GM12878 (cell line): ENCODE data around the gene MGP. TPM values are rescaled to one million over a fixed set of nuclear protein-coding genes. Genes with fewer than 3 reads are reported as not detected.

ENCODE experiments used
- BHLHE40 ChIP-seq, 2 experiments: fragments of 450-650 bp in 1 of 2; IDR thresholded peaks; 2 replicates each; pipeline ENCODE4 v1.6.1; 2011 to 2017; ENCODE audit warnings: low read depth in 2 of 2, borderline replicate concordance in 1 of 2, improper control_type of control experiment in 1 of 2, low read length in 1 of 2, mild to moderate bottlenecking in 1 of 2
- BRCA1 ChIP-seq: IDR thresholded peaks from 2 replicates; pipeline ENCODE4 v1.6.1; 2011; ENCODE audit warnings: low read depth, low read length, improper control_type of control experiment
- CHD2 ChIP-seq: IDR thresholded peaks from 2 replicates; pipeline ENCODE4 v1.6.1; 2011; ENCODE audit warnings: low read depth, low read length, improper control_type of control experiment, borderline replicate concordance
- EP300 ChIP-seq, 2 experiments: fragments of 150-350 bp in 1 of 2; IDR thresholded peaks; 2 replicates each; pipeline ENCODE4 v1.6.1; 2011 to 2012; ENCODE audit warnings: low read depth in 2 of 2, low read length in 2 of 2, borderline replicate concordance in 1 of 2, improper control_type of control experiment in 1 of 2, inconsistent platforms in 1 of 2; ENCODE audit not compliant: control insufficient read depth in 1 of 2
- EZH2 ChIP-seq: IDR thresholded peaks from 2 replicates; pipeline ENCODE4 v1.6.1; 2012; ENCODE audit warnings: low read depth, mild to moderate bottlenecking, control low read depth, inconsistent platforms, low read length, borderline replicate concordance; ENCODE audit not compliant: control insufficient read depth
- IKZF2 ChIP-seq, 2 experiments: fragments of 450-650 bp; IDR thresholded peaks; 2 replicates each; pipeline ENCODE4 v1.6.1; 2017; ENCODE audit warnings: mild to moderate bottlenecking in 2 of 2, moderate library complexity in 2 of 2
- MEF2A ChIP-seq: IDR thresholded peaks from 2 replicates; pipeline ENCODE4 v1.6.1; 2011; ENCODE audit warnings: low read depth, mild to moderate bottlenecking, low read length, moderate library complexity; ENCODE audit not compliant: insufficient read depth
- MLLT1 ChIP-seq: fragments of 450-650 bp; IDR thresholded peaks from 2 replicates; pipeline ENCODE4 v1.6.1; 2016; ENCODE audit warnings: mild to moderate bottlenecking
- NFYA ChIP-seq: IDR thresholded peaks from 2 replicates; pipeline ENCODE4 v1.6.1; 2011; ENCODE audit warnings: low read depth, mild to moderate bottlenecking, low read length, improper control_type of control experiment, borderline replicate concordance
- RAD21 ChIP-seq: IDR thresholded peaks from 2 replicates; pipeline ENCODE4 v1.6.1; 2011; ENCODE audit warnings: mild to moderate bottlenecking, low read depth, low read length, moderate library complexity; ENCODE audit not compliant: insufficient read depth
- RCOR1 ChIP-seq: conservative IDR thresholded peaks from 2 replicates; pipeline ENCODE4 v1.6.1; 2012; ENCODE audit warnings: low read depth, low read length, improper control_type of control experiment
- SIX5 ChIP-seq: IDR thresholded peaks from 2 replicates; pipeline ENCODE4 v1.6.1; 2011; ENCODE audit warnings: mild to moderate bottlenecking, low read depth, low read length, moderate library complexity; ENCODE audit not compliant: severe bottlenecking
- SMC3 ChIP-seq: IDR thresholded peaks from 2 replicates; pipeline ENCODE4 v1.6.1; 2011; ENCODE audit warnings: low read length, improper control_type of control experiment, borderline replicate concordance
- YY1 ChIP-seq: IDR thresholded peaks from 2 replicates; pipeline ENCODE4 v1.6.1; 2011; ENCODE audit warnings: low read depth, mild to moderate bottlenecking, low read length
- ZNF687 ChIP-seq: fragments of 450-650 bp; IDR thresholded peaks from 2 replicates; pipeline ENCODE4 v1.6.1; 2017; ENCODE audit warnings: mild to moderate bottlenecking, moderate library complexity
- polyA plus RNA-seq, 11 experiments: library from polyadenylated mRNA; depleted of rRNA in 4 of 11; unstranded in 6 of 11; stranded (reverse) in 5 of 11; fragments of >200 nt; fragmentation: Nextera tagmentation in 4 of 11; fragmentation: Illumina TruSeq in 1 of 11; extraction: Ambion mirVana in 4 of 11; extraction: Trizol in 1 of 11; gene quantifications; 1 replicate in 1 of 11; 2 replicates in 10 of 11; pipeline versions ENCODE4 v1.2.1 to v1.2.3, GENCODE V29; 2011 to 2016; ENCODE audit warnings: inconsistent platforms in 2 of 11, missing spikeins in 2 of 11, low read depth in 1 of 11
- total RNA-seq, 4 experiments: library from RNA; depleted of rRNA in 3 of 4; stranded (reverse); fragments of >200 nt in 3 of 4; fragmentation: Illumina TruSeq in 1 of 4; extraction: Trizol in 1 of 4; gene quantifications; 2 replicates each; pipeline versions ENCODE4 v1.2.1 to v1.2.3, GENCODE V29; 2013 to 2021
- TF ChIP-seq, protein P1 (sequence below): IDR thresholded peaks from 2 replicates; pipeline ENCODE4 v1.6.1; 2012; ENCODE audit warnings: mild to moderate bottlenecking, low read depth, low read length
- TF ChIP-seq, protein P2 (sequence below): fragments of 150-350 bp; IDR thresholded peaks from 2 replicates; pipeline ENCODE4 v1.6.1; 2016; ENCODE audit warnings: low read depth, low read length

Gene MGP
- total and polyA plus RNA-seq, 10 of the 15 experiments (the other 5 are each of a cell fraction or from before 2014, with no cell fraction given): 0.21 to 1.2 TPM; not detected in 8

GRCh38 chr12:14845350-14845750 lies 40.3 kb downstream of the MGP start (continued):
- no peak for TF ChIP-seq ZNF687
- no peak for TF ChIP-seq EZH2
- peak; percentile 63; the same call in 1 of the 2 replicates for TF ChIP-seq MLLT1
- no peak for TF ChIP-seq EP300 (IDR thresholded peaks at IDR 0.05; ENCODE audit: borderline replicate concordance in 1 of 2, control insufficient read depth in 1 of 2, low read depth in 2 of 2, low read length in 2 of 2)
- no peak for TF ChIP-seq BHLHE40 (IDR thresholded peaks at IDR 0.05; ENCODE audit: borderline replicate concordance in 1 of 2, low read depth in 2 of 2, low read length in 1 of 2)
- peak; percentile 91 for TF ChIP-seq SMC3
- TF ChIP-seq, protein P1, sequence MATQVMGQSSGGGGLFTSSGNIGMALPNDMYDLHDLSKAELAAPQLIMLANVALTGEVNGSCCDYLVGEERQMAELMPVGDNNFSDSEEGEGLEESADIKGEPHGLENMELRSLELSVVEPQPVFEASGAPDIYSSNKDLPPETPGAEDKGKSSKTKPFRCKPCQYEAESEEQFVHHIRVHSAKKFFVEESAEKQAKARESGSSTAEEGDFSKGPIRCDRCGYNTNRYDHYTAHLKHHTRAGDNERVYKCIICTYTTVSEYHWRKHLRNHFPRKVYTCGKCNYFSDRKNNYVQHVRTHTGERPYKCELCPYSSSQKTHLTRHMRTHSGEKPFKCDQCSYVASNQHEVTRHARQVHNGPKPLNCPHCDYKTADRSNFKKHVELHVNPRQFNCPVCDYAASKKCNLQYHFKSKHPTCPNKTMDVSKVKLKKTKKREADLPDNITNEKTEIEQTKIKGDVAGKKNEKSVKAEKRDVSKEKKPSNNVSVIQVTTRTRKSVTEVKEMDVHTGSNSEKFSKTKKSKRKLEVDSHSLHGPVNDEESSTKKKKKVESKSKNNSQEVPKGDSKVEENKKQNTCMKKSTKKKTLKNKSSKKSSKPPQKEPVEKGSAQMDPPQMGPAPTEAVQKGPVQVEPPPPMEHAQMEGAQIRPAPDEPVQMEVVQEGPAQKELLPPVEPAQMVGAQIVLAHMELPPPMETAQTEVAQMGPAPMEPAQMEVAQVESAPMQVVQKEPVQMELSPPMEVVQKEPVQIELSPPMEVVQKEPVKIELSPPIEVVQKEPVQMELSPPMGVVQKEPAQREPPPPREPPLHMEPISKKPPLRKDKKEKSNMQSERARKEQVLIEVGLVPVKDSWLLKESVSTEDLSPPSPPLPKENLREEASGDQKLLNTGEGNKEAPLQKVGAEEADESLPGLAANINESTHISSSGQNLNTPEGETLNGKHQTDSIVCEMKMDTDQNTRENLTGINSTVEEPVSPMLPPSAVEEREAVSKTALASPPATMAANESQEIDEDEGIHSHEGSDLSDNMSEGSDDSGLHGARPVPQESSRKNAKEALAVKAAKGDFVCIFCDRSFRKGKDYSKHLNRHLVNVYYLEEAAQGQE: no peak
- TF ChIP-seq NFYA: no peak
- no peak for TF ChIP-seq MEF2A
- peak; percentile 45; the same call in 1 of the 2 replicates for TF ChIP-seq YY1
- TF ChIP-seq, protein P2, sequence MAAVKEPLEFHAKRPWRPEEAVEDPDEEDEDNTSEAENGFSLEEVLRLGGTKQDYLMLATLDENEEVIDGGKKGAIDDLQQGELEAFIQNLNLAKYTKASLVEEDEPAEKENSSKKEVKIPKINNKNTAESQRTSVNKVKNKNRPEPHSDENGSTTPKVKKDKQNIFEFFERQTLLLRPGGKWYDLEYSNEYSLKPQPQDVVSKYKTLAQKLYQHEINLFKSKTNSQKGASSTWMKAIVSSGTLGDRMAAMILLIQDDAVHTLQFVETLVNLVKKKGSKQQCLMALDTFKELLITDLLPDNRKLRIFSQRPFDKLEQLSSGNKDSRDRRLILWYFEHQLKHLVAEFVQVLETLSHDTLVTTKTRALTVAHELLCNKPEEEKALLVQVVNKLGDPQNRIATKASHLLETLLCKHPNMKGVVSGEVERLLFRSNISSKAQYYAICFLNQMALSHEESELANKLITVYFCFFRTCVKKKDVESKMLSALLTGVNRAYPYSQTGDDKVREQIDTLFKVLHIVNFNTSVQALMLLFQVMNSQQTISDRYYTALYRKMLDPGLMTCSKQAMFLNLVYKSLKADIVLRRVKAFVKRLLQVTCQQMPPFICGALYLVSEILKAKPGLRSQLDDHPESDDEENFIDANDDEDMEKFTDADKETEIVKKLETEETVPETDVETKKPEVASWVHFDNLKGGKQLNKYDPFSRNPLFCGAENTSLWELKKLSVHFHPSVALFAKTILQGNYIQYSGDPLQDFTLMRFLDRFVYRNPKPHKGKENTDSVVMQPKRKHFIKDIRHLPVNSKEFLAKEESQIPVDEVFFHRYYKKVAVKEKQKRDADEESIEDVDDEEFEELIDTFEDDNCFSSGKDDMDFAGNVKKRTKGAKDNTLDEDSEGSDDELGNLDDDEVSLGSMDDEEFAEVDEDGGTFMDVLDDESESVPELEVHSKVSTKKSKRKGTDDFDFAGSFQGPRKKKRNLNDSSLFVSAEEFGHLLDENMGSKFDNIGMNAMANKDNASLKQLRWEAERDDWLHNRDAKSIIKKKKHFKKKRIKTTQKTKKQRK: no peak
- peak; percentile 99 for TF ChIP-seq RAD21
- no peak for TF ChIP-seq CHD2
- TF ChIP-seq BRCA1: no peak
- no peak for TF ChIP-seq SIX5
- TF ChIP-seq RCOR1: no peak
- TF ChIP-seq IKZF2 (IDR thresholded peaks at IDR 0.05): 0 out of 4 replicates have a peak, but pooled peaks of 1 of the 2 experiments have one; percentile 35
